Neural progenitor cell (in vitro differentiated cells): Measurements from ENCODE around the gene SIN3B. TPM values are rescaled to one million over a fixed set of nuclear protein-coding genes. Genes with fewer than 3 reads are reported as not detected.

Experiments
- DNase-seq: peaks from one replicate; pipeline ENCODE4 v3.0.0-alpha.2; 2016; ENCODE audit warnings: low spot score
- H2AFZ ChIP-seq: fragments of 200-600 bp; sonication (generic); replicated peaks from 2 replicates; pipeline ENCODE4 v1.6.1; 2016; ENCODE audit warnings: antibody characterized with exemption
- H3F3A ChIP-seq: fragments of 200-600 bp; sonication (generic); 2 replicates; pipeline ENCODE4 v1.6.1; 2016; ENCODE audit warnings: antibody characterized with exemption, low read depth
- H3K27ac ChIP-seq: fragments of 200-600 bp; sonication (generic); 2 replicates; pipeline ENCODE4 v1.5.1; 2016; ENCODE audit warnings: mild to moderate bottlenecking
- H3K27me3 ChIP-seq: fragments of 200-600 bp; sonication (generic); 2 replicates; pipeline ENCODE4 v1.6.1; 2016; ENCODE audit warnings: mild to moderate bottlenecking, moderate library complexity
- H3K36me3 ChIP-seq: fragments of 200-600 bp; sonication (generic); 2 replicates; pipeline ENCODE4 v1.5.1; 2016
- H3K4me1 ChIP-seq: fragments of 200-600 bp; sonication (generic); 2 replicates; pipeline ENCODE4 v1.6.1; 2016; ENCODE audit warnings: mixed run types
- H3K4me2 ChIP-seq: fragments of 200-600 bp; sonication (generic); 2 replicates; pipeline ENCODE4 v1.6.1; 2016
- H3K4me3 ChIP-seq: fragments of 200-600 bp; sonication (generic); 2 replicates; pipeline ENCODE4 v1.5.1; 2016
- H3K79me2 ChIP-seq: fragments of 200-600 bp; sonication (generic); 2 replicates; pipeline ENCODE4 v1.6.1; 2016; ENCODE audit warnings: low read depth
- H3K9ac ChIP-seq: fragments of 200-600 bp; sonication (generic); 2 replicates; pipeline ENCODE4 v1.6.1; 2016
- H3K9me3 ChIP-seq: fragments of 200-600 bp; sonication (generic); 2 replicates; pipeline ENCODE4 v1.5.1; 2016; ENCODE audit warnings: low read depth
- H4K20me1 ChIP-seq: fragments of 200-600 bp; sonication (generic); 2 replicates; pipeline ENCODE4 v1.6.1; 2016; ENCODE audit warnings: low read depth
- H3K27ac Mint-ChIP-seq: 3 replicates; pipeline ENCODE4 v1.8.0; 2021; ENCODE audit warnings: mixed read lengths
- H3K27me3 Mint-ChIP-seq: 2 replicates; pipeline ENCODE4 v1.8.0; 2022; ENCODE audit warnings: low read depth, mild to moderate bottlenecking, inconsistent platforms, moderate library complexity, mixed read lengths; ENCODE audit not compliant: insufficient read depth
- H3K36me3 Mint-ChIP-seq: 3 replicates; pipeline ENCODE4 v1.8.0; 2021; ENCODE audit warnings: mixed read lengths
- H3K4me1 Mint-ChIP-seq: 3 replicates; pipeline ENCODE4 v1.8.0; 2021; ENCODE audit warnings: mixed read lengths
- H3K4me3 Mint-ChIP-seq: 3 replicates; pipeline ENCODE4 v1.8.0; 2021; ENCODE audit warnings: mild to moderate bottlenecking, moderate library complexity, mixed read lengths
- H3K9me3 Mint-ChIP-seq: 3 replicates; pipeline ENCODE4 v1.8.0; 2020; ENCODE audit warnings: mixed read lengths
- CTCF ChIP-seq: fragments of 200-600 bp; sonication (generic); IDR thresholded peaks from 2 replicates; pipeline ENCODE4 v1.5.1; 2017; ENCODE audit warnings: antibody characterized with exemption, mild to moderate bottlenecking
- EZH2 ChIP-seq: fragments of 200-600 bp; sonication (generic); IDR thresholded peaks from 2 replicates; pipeline ENCODE4 v1.6.1; 2017; ENCODE audit warnings: antibody characterized with exemption, mild to moderate bottlenecking, moderate library complexity
- EZH2phosphoT487 ChIP-seq: fragments of 200-600 bp; sonication (generic); IDR thresholded peaks from 2 replicates; pipeline ENCODE4 v1.6.1; 2017; ENCODE audit warnings: antibody characterized with exemption
- total RNA-seq: library from RNA; depleted of rRNA; stranded (reverse); fragments of >200 nt; gene quantifications from 2 replicates; pipeline ENCODE4 v1.2.3, GENCODE V29; 2015; ENCODE audit warnings: low replicate concordance

The SIN3B gene
- total RNA-seq, 1 donor from 2014 or later: 21.2 TPM

- Mint-ChIP-seq H3K4me1 (no peaks in the 10 kb centered on the region), H3K9me3 (peaks cover 28% of the 10 kb centered on the region), H3K36me3 (peaks cover 4% of the 10 kb centered on the region), H3K4me3 (no peak overlapping the region), H3K27ac (no peak overlapping the region), H3K27me3 (peaks cover 7% of the 10 kb centered on the region)
- no peaks in the 10 kb centered on the region for H3F3A ChIP-seq
- no peak overlapping the region for H3K4me3 ChIP-seq
- H4K20me1 ChIP-seq: no peaks in the 10 kb centered on the region
- H3K27me3 ChIP-seq: no peaks in the 10 kb centered on the region
- no peaks in the 10 kb centered on the region for H3K79me2 ChIP-seq
- H3K4me2 ChIP-seq: no peak overlapping the region
- DNase-seq: no peak
- H2AFZ ChIP-seq: no peak overlapping the region
- no peaks in the 10 kb centered on the region for H3K4me1 ChIP-seq
- H3K27ac ChIP-seq: no peak overlapping the region
- no peak overlapping the region for H3K9ac ChIP-seq
- H3K36me3 ChIP-seq: no peaks in the 10 kb centered on the region
- H3K9me3 ChIP-seq: peaks cover 8% of the 10 kb centered on the region
- TF ChIP-seq EZH2 (no peak), CTCF (no peak), EZH2phosphoT487 (no peak)
Measured at GRCh38 chr19:16911046-16911445, 81.8 kb downstream of the SIN3B start.

- H3K27ac ChIP-seq: no peak overlapping the region
- H3K36me3 Mint-ChIP-seq: peaks cover 4% of the 10 kb centered on the region
- peaks cover 28% of the 10 kb centered on the region for H3K9me3 Mint-ChIP-seq
Measured at GRCh38 chr19:16912780-16913179, 83.6 kb downstream of the SIN3B start.

GRCh38 chr19:16914421-16914820, 85.2 kb downstream of the SIN3B start:
- Histone ChIP-seq H3K36me3 (no peaks in the 10 kb centered on the region), H3K4me1 (no peaks in the 10 kb centered on the region), H3K9me3 (peaks cover 8% of the 10 kb centered on the region), H3K27ac (no peak overlapping the region), H3K9ac (no peak overlapping the region), H3K27me3 (no peaks in the 10 kb centered on the region), H3K4me3 (no peak overlapping the region), H3F3A (no peaks in the 10 kb centered on the region), H3K4me2 (no peak overlapping the region), H2AFZ (no peak overlapping the region), H4K20me1 (no peaks in the 10 kb centered on the region), H3K79me2 (no peaks in the 10 kb centered on the region)
- Mint-ChIP-seq H3K36me3 (peaks cover 4% of the 10 kb centered on the region), H3K4me3 (no peak overlapping the region), H3K27me3 (peaks cover 4% of the 10 kb centered on the region), H3K27ac (no peak overlapping the region), H3K9me3 (peaks cover 30% of the 10 kb centered on the region), H3K4me1 (no peaks in the 10 kb centered on the region)
- no peak for DNase-seq
- TF ChIP-seq EZH2phosphoT487: no peak
- no peak for TF ChIP-seq CTCF
- no peak for TF ChIP-seq EZH2

More at GRCh38 chr19:16912780-16913179, 83.6 kb downstream of the SIN3B start:
- no peak overlapping the region for H3K4me2 ChIP-seq
- no peaks in the 10 kb centered on the region for H4K20me1 ChIP-seq
- H3K9ac ChIP-seq: no peak overlapping the region
- peaks cover 7% of the 10 kb centered on the region for H3K27me3 Mint-ChIP-seq
- H3K4me1 ChIP-seq: no peaks in the 10 kb centered on the region
- H3F3A ChIP-seq: no peaks in the 10 kb centered on the region
- peaks cover 8% of the 10 kb centered on the region for H3K9me3 ChIP-seq
- no peaks in the 10 kb centered on the region for H3K79me2 ChIP-seq
- no peak for TF ChIP-seq CTCF
- no peak for TF ChIP-seq EZH2phosphoT487
- TF ChIP-seq EZH2: no peak
- H2AFZ ChIP-seq: no peak overlapping the region
- DNase-seq: no peak
- H3K36me3 ChIP-seq: no peaks in the 10 kb centered on the region
- no peaks in the 10 kb centered on the region for H3K27me3 ChIP-seq
- no peak overlapping the region for H3K27ac Mint-ChIP-seq
- H3K4me3 ChIP-seq: no peak overlapping the region
- H3K4me3 Mint-ChIP-seq: no peak overlapping the region
- H3K4me1 Mint-ChIP-seq: no peaks in the 10 kb centered on the region
